Stimulated activated CD8-positive, alpha-beta memory T cell treated with anti-CD3 and anti-CD28 coated beads, Interleukin-2, amount 100 ng/mL, for 1 hour (primary cell): ENCODE data around the gene UMOD.

Experiments used
- DNase-seq, 2 donors: peaks; one replicate each; pipeline ENCODE4 v3.0.0-alpha.2; 2020; ENCODE audit warnings: low read depth in 2 of 2

The UMOD gene

DNA sequence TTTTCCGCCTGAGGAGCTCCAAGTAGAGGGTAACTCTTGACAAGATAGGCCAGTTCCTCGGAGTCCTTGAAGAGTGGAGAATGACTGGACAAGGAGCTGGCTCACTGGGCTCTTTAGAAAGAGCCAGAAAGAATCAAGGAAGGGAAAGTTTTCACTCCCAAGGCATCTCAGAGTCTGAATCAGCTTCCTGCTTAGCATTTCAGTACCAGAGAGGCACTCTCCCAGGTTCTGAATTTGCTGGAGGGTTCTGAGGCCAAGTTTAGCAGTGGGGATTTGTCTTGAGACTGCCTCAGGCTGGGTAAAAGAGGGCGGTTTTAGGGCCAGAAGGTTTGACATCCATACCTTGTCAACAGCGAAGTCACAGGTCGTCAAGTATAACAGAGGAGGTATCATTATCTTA, 50.7 kb downstream of the UMOD start:
- no peak for DNase-seq

DNA sequence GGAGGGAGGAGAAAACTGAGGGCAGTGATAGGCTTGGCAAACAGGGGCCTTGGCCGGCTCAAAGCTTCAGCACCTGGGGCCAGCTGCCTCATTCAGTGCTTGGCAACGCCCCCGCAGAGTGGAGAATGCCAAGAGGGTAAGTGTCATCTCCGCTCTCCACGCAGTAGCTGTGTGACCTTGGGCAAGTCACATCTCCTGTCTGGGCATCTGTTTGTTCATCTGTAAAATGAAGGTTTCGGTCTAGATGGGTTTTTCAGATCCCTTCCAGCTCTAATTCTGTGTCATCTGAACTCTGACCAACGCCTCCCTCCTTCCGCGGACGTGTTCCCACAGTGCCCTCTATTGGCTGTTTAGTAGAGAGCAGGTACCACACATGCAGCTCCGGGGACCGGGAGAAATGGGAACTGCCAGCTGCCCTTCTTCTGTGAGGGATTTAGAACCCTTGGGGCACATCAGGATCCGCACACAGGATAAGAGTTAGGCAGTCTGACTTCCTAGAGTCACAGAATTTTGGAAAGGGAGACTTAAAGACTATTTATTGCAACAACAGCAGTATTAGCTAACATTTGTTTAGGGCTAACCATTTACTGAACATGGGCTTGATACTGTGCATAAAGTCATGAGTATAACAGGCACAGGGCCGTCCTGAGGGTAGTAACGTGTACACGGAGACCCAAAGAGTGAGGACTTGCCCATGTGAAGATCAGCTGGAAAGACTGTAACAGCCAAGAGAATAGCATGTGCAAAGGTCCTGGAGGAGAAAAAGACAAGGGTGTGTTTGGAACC, 52.0 kb downstream of the UMOD start:
- no peak for DNase-seq

DNA sequence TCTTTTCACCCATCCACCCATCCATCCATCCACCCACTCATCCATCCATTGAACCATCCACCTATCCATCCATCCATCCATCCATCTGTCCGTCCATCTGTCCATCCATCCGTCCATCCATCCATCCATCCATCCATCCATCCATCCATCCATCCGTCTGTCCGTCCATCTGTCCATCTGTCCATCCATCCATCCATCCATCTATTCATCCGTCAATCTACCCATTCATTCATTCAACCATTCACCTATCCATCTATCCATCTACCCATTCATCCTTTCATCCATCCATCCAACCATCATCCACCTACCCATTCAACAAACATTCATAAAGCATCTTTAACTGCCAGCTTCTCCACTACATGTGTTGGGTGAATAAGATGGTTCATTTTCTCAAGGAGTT, 54.1 kb downstream of the UMOD start:
- no peak for DNase-seq

DNA sequence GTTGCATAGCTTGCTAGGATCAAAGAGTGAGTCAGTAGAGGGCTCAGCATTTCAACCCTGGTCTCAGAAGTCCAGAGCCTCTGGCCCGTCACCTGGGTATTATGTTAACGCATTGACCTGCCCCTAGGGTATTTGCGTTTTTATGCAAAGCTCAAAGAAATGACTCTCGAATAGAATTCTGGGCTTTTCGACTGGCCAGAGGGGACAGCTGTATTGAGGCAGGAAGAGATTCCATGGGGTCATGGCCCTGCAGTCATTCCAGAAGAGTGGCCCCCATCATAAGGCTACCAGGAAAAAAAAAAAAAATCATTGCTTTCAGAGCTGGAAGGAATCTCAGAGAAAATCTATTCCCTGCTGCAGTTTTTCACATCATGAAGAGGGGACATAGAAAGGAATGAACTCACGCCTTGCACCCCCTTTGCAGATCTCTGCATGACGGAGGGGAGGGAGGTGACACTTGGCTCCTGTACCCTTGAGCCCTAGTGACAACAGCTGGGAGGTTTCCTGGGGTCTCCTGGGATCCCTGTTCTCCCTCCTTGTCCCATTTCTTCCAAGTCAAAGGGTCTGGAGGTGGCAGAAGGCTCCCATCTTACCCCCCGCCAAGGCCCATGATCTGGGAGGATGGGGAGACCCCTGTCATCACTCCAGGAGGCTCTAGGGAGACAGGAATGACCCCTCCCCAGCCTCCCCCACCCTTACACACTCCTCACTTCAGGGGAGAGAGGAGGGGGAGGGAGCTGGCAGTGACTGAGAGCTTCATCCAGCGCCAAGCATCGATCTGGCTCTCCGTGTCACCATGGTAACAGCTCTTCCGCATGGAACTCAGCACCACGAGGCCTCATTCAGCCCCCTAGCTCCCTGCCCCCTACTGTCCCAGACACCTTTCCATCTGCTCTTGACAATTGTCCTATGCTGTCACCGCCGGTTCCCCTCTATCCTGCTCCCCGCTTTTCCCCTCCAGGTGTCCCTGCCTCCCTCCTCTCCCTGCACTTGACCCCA, 61.0 kb downstream of the UMOD start:
- no peak for DNase-seq

DNA sequence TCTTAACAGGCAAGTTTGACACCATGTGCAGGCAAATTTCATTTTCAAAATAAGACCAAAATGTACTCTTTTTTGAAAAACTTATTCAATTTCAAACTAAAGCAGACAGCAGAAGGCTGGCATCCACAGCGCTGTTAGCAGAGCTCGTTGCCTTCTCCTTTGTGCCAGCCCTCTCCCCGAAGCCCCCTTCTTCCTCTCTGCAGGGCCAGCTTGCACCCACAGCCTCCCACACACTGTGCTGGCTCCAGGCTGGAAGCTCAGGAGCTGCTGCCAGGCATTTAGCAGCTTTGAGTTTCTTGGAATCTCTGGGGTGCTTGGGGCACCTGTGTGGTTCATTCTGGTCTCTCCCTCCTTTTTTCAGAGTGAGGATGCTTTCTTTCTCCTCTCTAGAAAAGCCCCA, 62.9 kb downstream of the UMOD start:
- no peak for DNase-seq

GRCh38 chr16:20285993-20286499, 66.5 kb downstream of the UMOD start:
- no peak for DNase-seq
